PFSK-1 (cell line): ENCODE data around the gene TIGD7.

Experiments used
- POLR2AphosphoS5 ChIP-seq: IDR thresholded peaks from 2 replicates; pipeline ENCODE4 v1.6.1; 2012; ENCODE audit warnings: low read depth, mild to moderate bottlenecking, control low read depth, low read length, moderate library complexity
- SIN3A ChIP-seq: IDR thresholded peaks from 2 replicates; pipeline ENCODE4 v1.6.1; 2012; ENCODE audit warnings: mild to moderate bottlenecking, low read length, moderate library complexity, borderline replicate concordance; ENCODE audit not compliant: insufficient read depth

DNA sequence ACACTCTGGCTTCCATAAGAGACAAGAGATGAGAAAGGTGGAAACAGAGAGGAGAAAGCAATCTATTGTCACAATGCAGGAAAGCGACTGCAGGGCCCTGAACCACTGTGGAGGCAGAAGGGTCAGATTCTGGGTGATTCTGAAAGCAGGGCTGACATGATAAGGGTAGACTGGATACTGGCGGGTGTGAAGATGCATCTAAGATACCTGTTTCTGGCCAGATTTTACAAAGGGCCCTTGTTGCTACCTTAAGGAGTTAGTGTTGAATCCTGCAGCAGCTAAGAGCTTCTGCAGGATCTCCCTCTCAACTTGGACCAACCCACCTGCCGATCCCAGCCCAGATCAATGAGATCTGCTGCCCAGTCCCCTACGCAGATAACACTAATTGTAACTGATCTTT is 42.7 kb downstream of the TIGD7 start:
- TF ChIP-seq POLR2AphosphoS5 (no peak), SIN3A (no peak)
